Endothelial cell of umbilical vein (primary cell): ENCODE measurements around the gene IP6K1. TPM values are rescaled to one million over a fixed set of nuclear protein-coding genes. Genes with fewer than 3 reads are reported as not detected.

Source experiments
- BruUV-seq: library from RNA; stranded (reverse); fragments of 400-500 nt; replicated peaks from 2 replicates; lab custom pipeline; 2021; lab: Mats Ljungman, UMichigan
- CTCF ChIA-PET: fragments of 300-600, 350-600 bp; sonication (Branson Sonifier 250); formaldehyde crosslinking; loops from one replicate; lab custom pipeline; 2021; ENCODE audit warnings: antibody characterized with exemption, inconsistent platforms; lab: Charles Lee
- POLR2A ChIA-PET: fragments of 300-600, 350-600 bp; sonication (Branson Sonifier 250); formaldehyde crosslinking; loops from one replicate; lab custom pipeline; 2021; ENCODE audit warnings: antibody characterized with exemption, inconsistent platforms; lab: Charles Lee
- DNase-seq: peaks from one replicate; pipeline ENCODE4 v3.0.0-alpha.2; 2011; ENCODE audit warnings: low read depth, low spot score
- FAIRE-seq: peaks from 2 replicates; lab custom pipeline; 2011; peaks lifted over from hg19 to GRCh38; lab: Jason Lieb, UNC
- H2AFZ ChIP-seq: 2 replicates; pipeline ENCODE4 v1.6.0; 2012; ENCODE audit warnings: low read depth, low read length, control low read depth, inconsistent platforms
- H3K27ac ChIP-seq: 2 replicates; pipeline ENCODE4 v1.5.1; 2011; ENCODE audit warnings: low read depth, mild to moderate bottlenecking, control low read depth, low read length, moderate library complexity; ENCODE audit not compliant: insufficient read depth
- H3K27me3 ChIP-seq, 2 experiments: 2 replicates each; pipeline versions ENCODE4 v1.6.0 to v1.6.1; 2011; ENCODE audit warnings: low read length in 2 of 2, mixed read lengths in 1 of 2; ENCODE audit not compliant: control insufficient read depth in 2 of 2, insufficient read depth in 2 of 2
- H3K36me3 ChIP-seq, 2 experiments: 2 replicates in 1 of 2; 3 replicates in 1 of 2; pipeline ENCODE4 v1.5.1; 2011; ENCODE audit warnings: low read length in 2 of 2, mild to moderate bottlenecking in 1 of 2, moderate library complexity in 1 of 2; ENCODE audit not compliant: control insufficient read depth in 2 of 2, insufficient read depth in 2 of 2; ENCODE audit errors: extremely low read depth in 1 of 2
- H3K4me1 ChIP-seq: 3 replicates; pipeline ENCODE4 v1.5.1; 2011; ENCODE audit warnings: mild to moderate bottlenecking, low read length; ENCODE audit not compliant: control insufficient read depth, insufficient read depth; ENCODE audit errors: extremely low read depth
- H3K4me2 ChIP-seq: 2 replicates; pipeline ENCODE4 v1.6.1; 2011; ENCODE audit warnings: low read length, control low read depth, mixed read lengths; ENCODE audit not compliant: insufficient read depth
- H3K4me3 ChIP-seq, 3 experiments: fragments of 200-600 bp in 1 of 3; sonication (generic), shearing (Covaris generic) in 1 of 3; replicated peaks in 1 of 3; 2 replicates each; pipeline ENCODE4 v1.5.1; 2011 to 2016; ENCODE audit warnings: control low read depth in 3 of 3, low read length in 3 of 3, mild to moderate bottlenecking in 2 of 3, inconsistent platforms in 1 of 3, low read depth in 1 of 3, moderate library complexity in 1 of 3; ENCODE audit not compliant: insufficient read depth in 1 of 3
- H3K79me2 ChIP-seq: 2 replicates; pipeline ENCODE4 v1.6.0; 2012; ENCODE audit warnings: low read length, inconsistent platforms; ENCODE audit not compliant: control insufficient read depth, insufficient read depth
- H3K9ac ChIP-seq: replicated peaks from 2 replicates; pipeline ENCODE3; 2011; ENCODE audit warnings: low read length, control low read depth; ENCODE audit not compliant: insufficient read depth; ENCODE audit errors: extremely low read depth
- H3K9me1 ChIP-seq: replicated peaks from 3 replicates; pipeline ENCODE4 v1.6.0; 2011; ENCODE audit warnings: mild to moderate bottlenecking, low read length; ENCODE audit not compliant: control insufficient read depth, insufficient read depth; ENCODE audit errors: extremely low read depth
- H3K9me3 ChIP-seq: replicated peaks from 2 replicates; pipeline ENCODE4 v1.5.1; 2012; ENCODE audit warnings: low read length, inconsistent platforms; ENCODE audit not compliant: control insufficient read depth, insufficient read depth
- H4K20me1 ChIP-seq: replicated peaks from 2 replicates; pipeline ENCODE3; 2011; ENCODE audit warnings: mild to moderate bottlenecking, low read length; ENCODE audit not compliant: control insufficient read depth, insufficient read depth; ENCODE audit errors: extremely low read depth
- EZH2 ChIP-seq: IDR thresholded peaks from 2 replicates; pipeline ENCODE4 v1.6.1; 2012; ENCODE audit warnings: borderline replicate concordance, low read depth, mild to moderate bottlenecking, moderate library complexity, low read length, inconsistent platforms; ENCODE audit not compliant: severe bottlenecking
- FOS ChIP-seq: IDR thresholded peaks from 2 replicates; pipeline ENCODE4 v1.6.1; 2011; ENCODE audit warnings: mild to moderate bottlenecking, low read length, moderate library complexity, borderline replicate concordance; ENCODE audit not compliant: insufficient read depth
- GATA2 ChIP-seq: IDR thresholded peaks from 2 replicates; pipeline ENCODE4 v1.7.0; 2011; ENCODE audit warnings: low read depth, mild to moderate bottlenecking, moderate library complexity, mixed read lengths, low read length; ENCODE audit not compliant: insufficient read length, insufficient read depth
- POLR2A ChIP-seq: IDR thresholded peaks from 2 replicates; pipeline ENCODE4 v1.6.1; 2012; ENCODE audit warnings: low read depth, mild to moderate bottlenecking, control low read depth, low read length
- POLR2AphosphoS5 ChIP-seq: IDR thresholded peaks from 2 replicates; pipeline ENCODE4 v1.6.1; 2012; ENCODE audit warnings: low read depth, mild to moderate bottlenecking, control low read depth, low read length, moderate library complexity; ENCODE audit not compliant: insufficient read depth
- dilution Hi-C: fragments of 300-500 bp; cut with MboI; formaldehyde crosslinking; loops from one replicate; pipeline ENCODE4 v1.15.0; 2019; ENCODE audit warnings: low sequenced_read_pairs; ENCODE audit not compliant: extremely low pct_ligation_motif_present
- intact Hi-C: fragments of 100-400 bp; cut with micrococcal nuclease; formaldehyde crosslinking; loops from one replicate; pipeline ENCODE4 v1.10.0; 2022
- polyA plus RNA-seq, 4 experiments: library from polyadenylated mRNA; depleted of rRNA in 3 of 4; stranded (reverse) in 3 of 4; unstranded in 1 of 4; fragments of >200 nt; gene quantifications; 2 replicates each; pipeline versions ENCODE4 v1.2.1 to v1.2.3, GENCODE V29; 2011 to 2012; ENCODE audit warnings: missing spikeins in 1 of 4
- total RNA-seq: library from RNA; stranded (reverse); gene quantifications from 2 replicates; pipeline ENCODE4 v1.2.3, GENCODE V29; 2021
- TF ChIP-seq, protein P1 (sequence below): IDR thresholded peaks from 2 replicates; pipeline ENCODE4 v1.6.1; 2011; ENCODE audit not compliant: insufficient read depth, insufficient read length
- TF ChIP-seq, protein P2 (sequence below), 2 donors: IDR thresholded peaks; 1 replicate in 1 of 2; 2 replicates in 1 of 2; pipeline ENCODE4 v1.5.1; 2011; ENCODE audit warnings: low read length in 2 of 2, mild to moderate bottlenecking in 2 of 2, moderate library complexity in 2 of 2, control low read depth in 1 of 2, inconsistent platforms in 1 of 2, low read depth in 1 of 2; ENCODE audit not compliant: insufficient read depth in 1 of 2; ENCODE audit errors: extremely low read depth in 1 of 2

The IP6K1 gene
- total and polyA plus RNA-seq, 2 donors (not counting 3 experiments of a cell fraction or from before 2014, with no cell fraction given), result 42.7 to 60.8 TPM

DNA sequence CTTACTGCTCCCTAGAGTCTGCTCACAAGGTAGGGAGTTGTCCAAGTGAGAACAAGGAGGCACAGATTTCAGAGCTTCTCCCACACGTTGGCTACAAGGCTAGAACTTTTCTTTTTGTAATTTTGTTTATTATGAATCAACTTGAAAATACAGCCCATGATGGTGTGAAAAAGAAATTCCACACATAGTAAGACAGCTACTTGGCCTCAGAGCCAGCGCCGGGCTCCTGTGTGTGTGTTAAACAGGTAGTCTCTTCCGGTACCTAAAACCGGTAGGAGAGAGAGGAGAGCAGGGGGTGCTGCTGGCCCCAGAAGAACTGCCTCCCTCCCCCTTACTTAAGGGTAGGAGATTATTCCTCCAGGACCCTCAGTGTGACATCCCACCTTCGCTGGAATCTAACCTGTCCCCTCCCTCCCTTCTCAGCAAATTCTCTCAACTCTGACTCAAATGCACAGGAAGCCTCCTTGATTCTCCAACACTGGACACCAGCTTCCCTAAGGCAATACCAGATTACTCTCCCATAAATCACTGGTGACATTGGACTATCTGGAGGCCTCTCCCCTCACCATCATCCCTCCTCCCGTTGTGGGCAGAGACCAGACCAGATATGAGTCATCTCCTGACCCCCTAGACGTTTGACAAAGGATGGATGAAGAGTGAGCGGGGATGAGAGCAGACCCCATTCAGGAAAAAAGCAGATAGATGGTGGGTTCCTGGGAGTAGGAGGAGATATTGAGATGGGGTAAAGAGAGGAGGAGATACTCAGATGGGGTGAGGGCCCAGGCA, 4.5 kb upstream of the IP6K1 start:
- TF ChIP-seq, protein P1, sequence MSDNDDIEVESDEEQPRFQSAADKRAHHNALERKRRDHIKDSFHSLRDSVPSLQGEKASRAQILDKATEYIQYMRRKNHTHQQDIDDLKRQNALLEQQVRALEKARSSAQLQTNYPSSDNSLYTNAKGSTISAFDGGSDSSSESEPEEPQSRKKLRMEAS, result no peak
- TF ChIP-seq POLR2A (no peak), POLR2AphosphoS5 (no peak), FOS (no peak), GATA2 (no peak), EZH2 (no peak)
- TF ChIP-seq, protein P2, sequence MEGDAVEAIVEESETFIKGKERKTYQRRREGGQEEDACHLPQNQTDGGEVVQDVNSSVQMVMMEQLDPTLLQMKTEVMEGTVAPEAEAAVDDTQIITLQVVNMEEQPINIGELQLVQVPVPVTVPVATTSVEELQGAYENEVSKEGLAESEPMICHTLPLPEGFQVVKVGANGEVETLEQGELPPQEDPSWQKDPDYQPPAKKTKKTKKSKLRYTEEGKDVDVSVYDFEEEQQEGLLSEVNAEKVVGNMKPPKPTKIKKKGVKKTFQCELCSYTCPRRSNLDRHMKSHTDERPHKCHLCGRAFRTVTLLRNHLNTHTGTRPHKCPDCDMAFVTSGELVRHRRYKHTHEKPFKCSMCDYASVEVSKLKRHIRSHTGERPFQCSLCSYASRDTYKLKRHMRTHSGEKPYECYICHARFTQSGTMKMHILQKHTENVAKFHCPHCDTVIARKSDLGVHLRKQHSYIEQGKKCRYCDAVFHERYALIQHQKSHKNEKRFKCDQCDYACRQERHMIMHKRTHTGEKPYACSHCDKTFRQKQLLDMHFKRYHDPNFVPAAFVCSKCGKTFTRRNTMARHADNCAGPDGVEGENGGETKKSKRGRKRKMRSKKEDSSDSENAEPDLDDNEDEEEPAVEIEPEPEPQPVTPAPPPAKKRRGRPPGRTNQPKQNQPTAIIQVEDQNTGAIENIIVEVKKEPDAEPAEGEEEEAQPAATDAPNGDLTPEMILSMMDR (IDR thresholded peaks at IDR 0.05; ENCODE audit: extremely low read depth in 1 of 2, insufficient read depth in 1 of 2, low read depth in 1 of 2, low read length in 2 of 2), result no peak
- Histone ChIP-seq H2AFZ (no peak overlapping the region), H3K27me3 (no peaks in the 10 kb centered on the region), H3K36me3 (no peaks in the 10 kb centered on the region), H3K9me3 (no peaks in the 10 kb centered on the region), H4K20me1 (no peaks in the 10 kb centered on the region), H3K4me1 (peaks cover 9% of the 10 kb centered on the region), H3K9me1 (no peaks in the 10 kb centered on the region), H3K27ac (no peak overlapping the region), H3K4me2 (no peak overlapping the region), H3K9ac (no peak overlapping the region), H3K4me3 (no peak overlapping the region), H3K79me2 (peaks cover 3% of the 10 kb centered on the region)
- BruUV-seq, result no TSS peak
- dilution Hi-C loops (no loop called here), intact Hi-C loops (no loop called here)
- FAIRE-seq, result no peak
- POLR2A ChIA-PET, result no interaction called here
- DNase-seq, result no peak
- CTCF ChIA-PET, result interaction anchor here (1.2 kb wide), 1 partner anchor 48 kb away, joined by 6 read pairs; no protein-coding TSS in a partner anchor
